Caco-2 (cell line): ENCODE data around the gene NALF2. TPM values are rescaled to one million over a fixed set of nuclear protein-coding genes. Genes with fewer than 3 reads are reported as not detected.
A peak's percentile ranks its signal among the peaks of the same experiment; 100 is the strongest.

Source experiments
- BruUV-seq: library from RNA; stranded (reverse); fragments of 400-500 nt; replicated peaks from 2 replicates; lab custom pipeline; 2021; lab: Mats Ljungman, UMichigan
- CTCF ChIA-PET: fragments of 300-600 bp; sonication (Branson Sonifier 250); formaldehyde crosslinking; loops from one replicate; lab custom pipeline; 2022; ENCODE audit warnings: antibody characterized with exemption; lab: Charles Lee
- POLR2A ChIA-PET: fragments of 300-600 bp; sonication (Branson Sonifier 250); formaldehyde crosslinking; loops from one replicate; lab custom pipeline; 2022; ENCODE audit warnings: antibody characterized with exemption; lab: Charles Lee
- DNase-seq, 2 experiments: peaks; one replicate each; pipeline versions ENCODE4 v3.0.0 to v3.0.0-alpha.2; 2020 to 2022
- H3K27me3 ChIP-seq: replicated peaks from 2 replicates; pipeline ENCODE4 v1.6.0; 2011; ENCODE audit warnings: low read length; ENCODE audit not compliant: control insufficient read depth, insufficient read depth
- H3K36me3 ChIP-seq: 2 replicates; pipeline ENCODE4 v1.5.1; 2011; ENCODE audit warnings: low read length; ENCODE audit not compliant: control insufficient read depth, insufficient read depth
- H3K4me1 ChIP-seq: fragments of 250-450 bp; sonication (Bioruptor Pico); 2 replicates; pipeline ENCODE4 v1.5.1; 2020; ENCODE audit warnings: mild to moderate bottlenecking
- H3K4me3 ChIP-seq: 2 replicates; pipeline ENCODE4 v1.5.1; 2011; ENCODE audit warnings: low read depth, mild to moderate bottlenecking, control low read depth, low read length
- H3K9me3 ChIP-seq: fragments of 250-450 bp; sonication (Bioruptor Pico); 2 replicates; pipeline ENCODE4 v1.5.1; 2020; ENCODE audit warnings: mild to moderate bottlenecking, moderate library complexity
- H3K27ac Mint-ChIP-seq: one replicate; pipeline ENCODE4 v1.8.0; 2022; ENCODE audit warnings: mixed read lengths; ENCODE audit not compliant: unreplicated experiment
- H3K27me3 Mint-ChIP-seq: one replicate; pipeline ENCODE4 v1.8.0; 2022; ENCODE audit warnings: mixed read lengths; ENCODE audit not compliant: insufficient read depth, unreplicated experiment
- H3K36me3 Mint-ChIP-seq: one replicate; pipeline ENCODE4 v1.8.0; 2022; ENCODE audit warnings: mild to moderate bottlenecking, mixed read lengths; ENCODE audit not compliant: insufficient read depth, unreplicated experiment
- H3K4me1 Mint-ChIP-seq: one replicate; pipeline ENCODE4 v1.8.0; 2022; ENCODE audit warnings: low read depth, mixed read lengths; ENCODE audit not compliant: unreplicated experiment
- H3K4me3 Mint-ChIP-seq: one replicate; pipeline ENCODE4 v1.8.0; 2022; ENCODE audit warnings: mild to moderate bottlenecking, moderate library complexity, mixed read lengths; ENCODE audit not compliant: unreplicated experiment
- H3K9me3 Mint-ChIP-seq: one replicate; pipeline ENCODE4 v1.8.0; 2022; ENCODE audit warnings: mixed read lengths; ENCODE audit not compliant: unreplicated experiment
- CTCF ChIP-seq, 2 experiments: fragments of 200-600 bp in 1 of 2; IDR thresholded peaks; 1 replicate in 1 of 2; 2 replicates in 1 of 2; pipeline versions ENCODE4 v1.5.1 to v1.8.0; 2011 to 2022; ENCODE audit warnings: antibody characterized with exemption in 1 of 2, control low read depth in 1 of 2, inconsistent platforms in 1 of 2, low read depth in 1 of 2, low read length in 1 of 2, mild to moderate bottlenecking in 1 of 2, moderate library complexity in 1 of 2; ENCODE audit not compliant: insufficient read depth in 1 of 2, severe bottlenecking in 1 of 2, unreplicated experiment in 1 of 2
- intact Hi-C: fragments of 100-400 bp; cut with micrococcal nuclease; formaldehyde crosslinking; loops from one replicate; pipeline ENCODE4 v1.10.0; 2022; ENCODE audit not compliant: unreplicated experiment
- total RNA-seq: library from RNA; stranded (reverse); gene quantifications from 2 replicates; pipeline ENCODE4 v1.2.3, GENCODE V29; 2022

NALF2 gene
- total RNA-seq, 1 experiment from 2014 or later = 3.1 TPM

DNA sequence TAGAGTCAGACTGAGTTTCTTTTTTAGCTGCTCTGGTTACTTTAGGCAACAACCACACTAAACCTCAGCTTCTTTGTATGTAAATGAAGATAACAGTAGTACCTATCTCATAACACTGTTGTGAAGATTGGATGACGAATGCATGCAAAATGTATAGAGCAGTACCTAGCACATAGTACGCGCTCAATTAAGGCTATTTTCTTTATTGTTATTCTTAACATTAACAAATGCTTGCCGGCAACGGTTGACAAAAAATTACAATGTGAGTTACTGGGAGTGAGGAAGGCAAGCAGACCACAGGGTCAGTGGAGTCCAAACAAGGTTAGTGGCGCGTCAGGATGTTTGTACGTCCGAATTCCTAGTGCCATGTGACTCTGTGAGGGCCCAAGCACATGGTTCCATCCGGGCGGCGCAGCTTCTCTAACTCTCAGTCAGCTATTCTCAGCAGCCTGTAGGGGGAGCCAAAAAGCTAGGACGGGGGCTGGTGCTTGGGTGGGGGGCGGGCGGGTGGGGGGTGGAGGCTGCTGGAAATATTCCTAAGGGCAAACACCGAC lies 821 bp upstream of the NALF2 start:
- H3K9me3 Mint-ChIP-seq = no peaks in the 10 kb centered on the region

DNA sequence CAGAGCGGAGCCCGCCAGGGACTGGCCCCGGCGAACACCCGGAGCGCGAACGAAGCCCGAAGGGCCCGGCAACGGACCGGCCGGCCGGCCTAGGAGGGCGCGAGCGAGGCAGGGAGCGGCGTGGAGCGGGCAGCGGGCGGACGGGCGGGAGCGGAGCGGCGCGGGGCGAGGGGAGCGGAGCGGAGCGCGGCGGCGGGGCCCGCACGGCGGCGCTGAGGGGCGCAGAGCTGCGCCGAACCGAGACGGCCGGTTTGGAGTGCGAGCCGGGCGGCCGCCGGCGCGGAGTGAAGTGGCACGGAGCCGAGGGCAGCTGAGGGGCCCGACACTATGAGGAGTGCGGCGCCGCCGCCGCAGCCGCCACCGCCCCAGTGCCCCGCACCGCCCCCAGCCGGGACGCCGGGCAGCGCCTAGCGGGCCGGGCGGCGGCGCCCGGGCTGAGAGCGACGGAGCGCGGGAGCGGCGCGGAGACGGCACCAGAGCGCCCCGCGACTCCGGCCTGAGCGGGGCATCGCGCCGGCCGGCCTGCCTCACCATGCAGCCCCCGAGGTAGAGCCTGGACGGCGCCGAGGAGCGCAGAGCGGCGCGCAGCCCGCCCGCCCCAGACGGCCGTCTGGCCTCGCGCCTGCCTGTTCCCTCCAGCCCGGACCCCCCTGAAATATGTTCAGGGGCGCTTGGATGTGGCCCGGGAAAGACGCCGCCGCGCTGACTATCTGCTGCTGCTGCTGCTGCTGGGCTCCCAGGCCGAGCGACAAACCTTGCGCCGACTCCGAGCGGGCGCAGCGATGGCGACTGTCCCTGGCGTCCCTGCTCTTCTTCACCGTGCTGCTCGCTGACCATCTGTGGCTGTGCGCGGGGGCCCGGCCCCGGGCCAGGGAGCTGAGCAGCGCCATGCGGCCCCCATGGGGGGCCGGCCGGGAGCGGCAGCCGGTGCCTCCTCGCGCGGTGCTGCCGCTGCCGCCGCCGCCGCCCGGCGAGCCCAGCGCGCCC lies 793 bp downstream of the NALF2 start:
- no peaks in the 10 kb centered on the region for H3K27me3 Mint-ChIP-seq
- CTCF ChIA-PET = no interaction called here

More for the DNA sequence above, 821 bp upstream of the NALF2 start:
- BruUV-seq = no TSS peak
- TF ChIP-seq CTCF (IDR thresholded peaks at IDR 0.05; ENCODE audit: insufficient read depth in 1 of 2, low read depth in 1 of 2, low read length in 1 of 2, severe bottlenecking in 1 of 2, unreplicated experiment in 1 of 2) = peak in 1 of 2 experiments; percentile 19
- Histone ChIP-seq H3K4me3 (peak overlapping the region; percentile 63), H3K36me3 (no peaks in the 10 kb centered on the region), H3K4me1 (no peaks in the 10 kb centered on the region), H3K9me3 (no peaks in the 10 kb centered on the region), H3K27me3 (no peaks in the 10 kb centered on the region)
- peaks cover 3% of the 10 kb centered on the region for H3K27me3 Mint-ChIP-seq
- no peak overlapping the region for H3K27ac Mint-ChIP-seq
- no peaks in the 10 kb centered on the region for H3K36me3 Mint-ChIP-seq
- no peaks in the 10 kb centered on the region for H3K4me1 Mint-ChIP-seq
- peak overlapping the region; percentile 77 for H3K4me3 Mint-ChIP-seq
- ChIA-PET CTCF (interaction anchor here (0.6 to 1.0 kb wide), 6 partner anchors 27 to 630 kb away, joined by 3 to 10 read pairs (median 4); partner anchors contain the start of gene IGBP1), POLR2A (no interaction called here)
- intact Hi-C loops = loop anchor here (1.0 kb wide), 1 partner anchor 53 kb away; no protein-coding TSS in a partner anchor
- DNase-seq = peak in 1 of 2 experiments; percentile 61

More for the DNA sequence above, 793 bp downstream of the NALF2 start:
- no peaks in the 10 kb centered on the region for H3K36me3 ChIP-seq
- H3K9me3 Mint-ChIP-seq = no peaks in the 10 kb centered on the region
- H3K36me3 Mint-ChIP-seq = no peaks in the 10 kb centered on the region
- H3K4me3 ChIP-seq = peak overlapping the region; percentile 63
- no peaks in the 10 kb centered on the region for H3K4me1 Mint-ChIP-seq
- no peaks in the 10 kb centered on the region for H3K9me3 ChIP-seq
- H3K4me3 Mint-ChIP-seq = peak overlapping the region; percentile 77
- TF ChIP-seq CTCF (IDR thresholded peaks at IDR 0.05; ENCODE audit: insufficient read depth in 1 of 2, low read depth in 1 of 2, low read length in 1 of 2, severe bottlenecking in 1 of 2, unreplicated experiment in 1 of 2) = no peak
- H3K4me1 ChIP-seq = no peaks in the 10 kb centered on the region
- no peak for DNase-seq
- no peaks in the 10 kb centered on the region for H3K27me3 ChIP-seq
- POLR2A ChIA-PET = no interaction called here
- intact Hi-C loops = no loop called here
- no TSS peak for BruUV-seq
- H3K27ac Mint-ChIP-seq = no peak overlapping the region
